Mammary epithelial cell (primary cell): ENCODE measurements around the gene LSM5.

Experiments used
- CTCF ChIP-seq, 2 donors: IDR thresholded peaks in 1 of 2; conservative IDR thresholded peaks in 1 of 2; 2 replicates each; pipeline ENCODE4 v1.5.1; 2011 to 2012; ENCODE audit warnings: inconsistent platforms in 2 of 2, low read length in 2 of 2, mild to moderate bottlenecking in 2 of 2, control low read depth in 1 of 2, low read depth in 1 of 2; ENCODE audit not compliant: insufficient read depth in 1 of 2; ENCODE audit errors: extremely low read depth in 1 of 2
- EZH2 ChIP-seq: IDR thresholded peaks from 2 replicates; pipeline ENCODE4 v1.6.1; 2012; ENCODE audit warnings: low read length, inconsistent platforms, borderline replicate concordance

DNA sequence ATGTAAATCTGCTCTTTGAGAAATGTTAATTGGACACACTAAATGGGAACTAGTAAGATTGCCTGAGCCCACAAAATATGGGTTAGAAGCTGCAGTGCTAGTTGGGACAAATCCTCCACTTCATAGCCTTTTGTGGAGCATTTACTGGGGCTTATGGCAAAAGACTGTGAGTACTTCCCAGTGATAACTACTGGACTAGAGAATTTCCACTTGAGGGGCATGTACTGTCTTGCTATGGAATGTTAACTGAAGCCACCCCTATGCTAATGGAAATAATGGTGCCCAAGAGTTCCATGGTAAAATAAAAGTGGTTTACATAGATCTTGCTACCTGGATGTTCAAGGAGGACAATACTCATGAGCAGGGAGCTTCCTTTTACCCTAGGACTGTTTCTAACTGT, 34.5 kb upstream of the LSM5 start:
- TF ChIP-seq CTCF (conservative IDR thresholded peaks at IDR 0.05 in 1 of 2, IDR thresholded peaks at IDR 0.05 in 1 of 2; ENCODE audit: extremely low read depth in 1 of 2, insufficient read depth in 1 of 2, low read depth in 1 of 2, low read length in 2 of 2) = no peak
- no peak for TF ChIP-seq EZH2
